ENCODE measurements around the gene KIAA0513.

KIAA0513 gene

DNA sequence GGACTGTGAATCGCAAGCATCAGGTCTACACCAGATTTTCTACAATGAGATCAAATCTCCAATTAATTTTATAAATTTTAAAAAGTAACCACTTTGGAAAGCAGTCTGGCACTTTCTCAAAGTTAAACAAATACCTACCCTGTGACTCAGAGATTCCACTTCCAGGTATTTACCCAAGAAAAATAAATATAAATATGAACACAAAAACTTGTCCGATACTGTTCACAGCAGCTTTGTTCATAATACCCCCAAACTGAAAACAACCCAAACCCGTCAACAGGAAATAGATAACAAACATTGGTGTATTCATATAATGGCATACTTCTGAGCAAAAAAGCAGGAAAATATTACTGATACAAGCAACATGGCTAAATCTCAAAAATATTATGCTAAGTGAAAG lies 28.4 kb upstream of the KIAA0513 start:
- H3K9me3 Mint-ChIP-seq: no peaks in the 10 kb centered on the region
- H3K27me3 Mint-ChIP-seq: no peaks in the 10 kb centered on the region
- peaks cover 55% of the 10 kb centered on the region for H3K4me1 Mint-ChIP-seq (ENCODE audit: low read depth)
- H3K4me3 Mint-ChIP-seq: no peak overlapping the region
- no peak for DNase-seq
- H3K36me3 Mint-ChIP-seq (ENCODE audit: low read depth): peaks cover 52% of the 10 kb centered on the region
- peak overlapping the region; percentile 31 for H3K27ac Mint-ChIP-seq

DNA sequence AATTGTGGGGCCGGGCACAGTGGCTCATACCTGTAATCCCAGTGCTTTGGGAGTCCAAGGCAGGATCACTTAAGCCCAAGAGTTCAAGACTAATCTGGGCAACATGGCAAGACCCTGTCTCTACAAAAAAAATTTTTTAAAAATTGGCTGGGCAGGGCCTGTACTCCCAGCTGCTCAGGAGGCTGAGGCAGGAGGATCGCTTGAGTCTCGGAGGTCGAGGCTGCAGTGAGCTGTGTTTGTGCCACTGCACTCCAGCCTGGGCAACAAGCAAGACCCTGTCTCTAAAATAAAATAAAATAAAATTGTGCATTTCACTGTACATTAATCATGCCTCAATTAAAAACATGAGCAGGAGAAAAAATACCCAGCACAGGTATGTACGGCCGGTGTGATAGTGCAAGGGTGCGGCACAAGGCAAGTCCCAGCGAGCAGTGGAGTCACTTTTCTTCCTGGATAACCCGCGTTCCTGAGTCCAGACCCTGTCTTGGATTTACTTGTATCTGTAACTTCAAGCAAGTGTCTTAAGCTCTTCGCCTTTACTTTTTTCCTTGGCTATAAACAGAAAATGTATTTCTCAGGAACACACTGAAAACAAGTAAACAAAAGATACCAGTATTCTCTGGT lies 27.6 kb upstream of the KIAA0513 start:
- H3K9me3 Mint-ChIP-seq: no peaks in the 10 kb centered on the region
- no peaks in the 10 kb centered on the region for H3K27me3 Mint-ChIP-seq
- H3K4me1 Mint-ChIP-seq (ENCODE audit: low read depth): peaks cover 58% of the 10 kb centered on the region
- H3K4me3 Mint-ChIP-seq: no peak overlapping the region
- no peak for DNase-seq
- peaks cover 48% of the 10 kb centered on the region for H3K36me3 Mint-ChIP-seq (ENCODE audit: low read depth)
- H3K27ac Mint-ChIP-seq: no peak overlapping the region

DNA sequence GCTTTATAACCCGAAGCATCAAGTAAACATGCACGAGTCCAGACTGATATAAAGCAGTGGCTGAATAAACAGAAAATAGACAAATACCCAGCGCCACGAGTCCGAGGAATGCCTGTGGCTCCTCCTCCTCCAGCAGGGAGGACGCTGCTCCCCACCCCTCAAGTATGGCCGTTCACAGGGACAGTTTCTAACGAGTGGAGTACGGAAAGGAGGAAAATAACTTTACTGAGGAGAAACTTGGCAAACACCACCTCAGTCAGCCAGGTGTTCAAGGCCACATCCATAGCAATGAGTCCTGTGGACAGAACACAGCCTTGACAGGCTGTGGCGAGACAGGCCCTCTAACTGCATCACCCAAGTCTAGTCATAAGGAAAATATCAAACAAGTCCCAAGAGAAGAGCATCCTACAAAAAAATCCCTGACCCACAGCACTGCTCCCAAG lies 25.5 kb upstream of the KIAA0513 start:
- Mint-ChIP-seq H3K27me3 (no peaks in the 10 kb centered on the region), H3K36me3 (ENCODE audit: low read depth) (peaks cover 44% of the 10 kb centered on the region), H3K27ac (peak overlapping the region; percentile 63), H3K4me1 (ENCODE audit: low read depth) (peaks cover 53% of the 10 kb centered on the region), H3K9me3 (no peaks in the 10 kb centered on the region), H3K4me3 (no peak overlapping the region)
- DNase-seq: no peak

DNA sequence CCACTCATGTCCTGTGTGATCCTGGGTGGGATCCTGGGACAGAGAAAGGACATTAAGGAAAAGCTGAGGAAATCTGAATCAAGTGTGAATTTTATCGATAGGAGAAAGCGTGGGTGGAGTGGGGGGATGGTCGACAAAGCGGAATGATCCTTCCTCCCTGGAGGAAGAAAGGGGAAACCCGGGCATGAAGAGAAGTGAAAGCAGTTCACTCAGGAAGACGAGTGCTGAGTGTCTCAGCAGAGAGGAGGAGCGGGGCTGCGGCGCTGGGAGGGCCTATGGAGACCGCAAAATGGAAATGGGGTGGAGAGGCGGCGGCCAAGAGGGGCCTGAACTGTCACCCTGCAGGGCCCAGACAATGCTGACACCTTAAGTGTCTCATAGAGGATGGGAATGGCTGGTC lies 25.0 kb upstream of the KIAA0513 start:
- DNase-seq: no peak
- peaks cover 57% of the 10 kb centered on the region for H3K4me1 Mint-ChIP-seq (ENCODE audit: low read depth)
- no peaks in the 10 kb centered on the region for H3K27me3 Mint-ChIP-seq
- peaks cover 45% of the 10 kb centered on the region for H3K36me3 Mint-ChIP-seq (ENCODE audit: low read depth)
- peak overlapping the region; percentile 63 for H3K27ac Mint-ChIP-seq
- no peaks in the 10 kb centered on the region for H3K9me3 Mint-ChIP-seq
- H3K4me3 Mint-ChIP-seq: no peak overlapping the region

DNA sequence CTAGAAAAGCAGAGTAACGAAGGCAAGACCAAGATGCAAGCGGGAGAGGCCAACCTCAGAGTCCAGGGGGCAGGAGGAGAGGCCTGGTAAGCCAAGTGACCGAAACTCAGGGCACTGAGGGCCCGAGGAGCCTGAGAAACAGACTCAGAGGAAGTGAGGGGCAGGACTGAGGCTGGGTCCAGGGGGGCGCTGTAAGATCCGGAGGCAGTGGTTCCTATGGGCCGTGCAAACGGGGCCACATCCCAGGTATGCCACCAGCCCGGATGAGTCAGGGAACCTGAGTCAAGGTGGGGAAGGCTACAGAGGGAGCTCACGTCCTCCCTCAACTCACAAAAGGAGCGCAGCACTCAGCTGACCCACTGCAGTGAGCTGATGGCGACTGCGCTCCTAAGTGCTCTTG lies 24.5 kb upstream of the KIAA0513 start:
- Mint-ChIP-seq H3K36me3 (ENCODE audit: low read depth) (peaks cover 46% of the 10 kb centered on the region), H3K27ac (peak overlapping the region; percentile 63), H3K4me1 (ENCODE audit: low read depth) (peaks cover 61% of the 10 kb centered on the region), H3K9me3 (no peaks in the 10 kb centered on the region), H3K4me3 (no peak overlapping the region), H3K27me3 (no peaks in the 10 kb centered on the region)
- no peak for DNase-seq

DNA sequence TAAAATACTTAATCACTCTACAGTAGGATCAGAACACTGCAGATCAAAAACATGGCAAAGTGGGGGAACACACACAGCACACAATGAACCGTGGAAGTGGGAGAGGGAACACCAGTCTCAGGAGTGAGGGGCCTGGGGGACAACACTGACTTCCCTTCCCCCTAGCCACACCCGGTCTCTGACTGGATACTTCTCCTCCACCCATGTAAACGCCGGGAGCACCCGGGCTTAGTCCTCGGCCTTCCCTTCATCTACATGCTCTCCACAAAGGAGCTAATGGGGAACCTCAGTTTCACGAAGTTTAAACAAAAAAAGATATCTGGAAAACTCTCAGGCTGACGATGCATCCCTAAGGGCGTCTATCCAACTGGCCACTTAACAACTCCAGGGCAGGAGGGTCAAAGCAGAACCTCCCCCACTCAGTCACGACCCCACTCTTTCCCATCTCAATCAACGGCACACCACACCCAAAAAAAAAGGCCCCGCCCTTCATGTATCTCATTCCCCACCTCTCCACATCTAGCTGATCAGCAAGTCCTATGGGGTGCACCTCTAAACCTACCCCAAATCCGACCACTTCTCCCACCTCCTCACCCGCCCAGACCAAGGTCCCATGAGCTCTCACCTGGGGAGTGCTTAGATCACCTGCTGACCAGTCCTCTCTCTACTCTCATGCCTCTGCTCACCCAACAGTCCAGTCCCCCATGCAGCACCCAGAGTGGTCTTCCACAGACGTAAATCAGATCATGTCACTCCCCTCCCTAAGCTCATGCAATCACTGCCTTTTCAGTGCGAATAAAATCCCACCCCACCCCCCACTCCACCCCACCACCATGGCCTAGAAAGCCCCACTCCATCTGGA lies 23.6 kb upstream of the KIAA0513 start:
- Mint-ChIP-seq H3K36me3 (ENCODE audit: low read depth) (peaks cover 50% of the 10 kb centered on the region), H3K9me3 (no peaks in the 10 kb centered on the region), H3K4me3 (no peak overlapping the region), H3K27ac (peak overlapping the region; percentile 48), H3K27me3 (no peaks in the 10 kb centered on the region), H3K4me1 (ENCODE audit: low read depth) (peaks cover 65% of the 10 kb centered on the region)
- DNase-seq: no peak

DNA sequence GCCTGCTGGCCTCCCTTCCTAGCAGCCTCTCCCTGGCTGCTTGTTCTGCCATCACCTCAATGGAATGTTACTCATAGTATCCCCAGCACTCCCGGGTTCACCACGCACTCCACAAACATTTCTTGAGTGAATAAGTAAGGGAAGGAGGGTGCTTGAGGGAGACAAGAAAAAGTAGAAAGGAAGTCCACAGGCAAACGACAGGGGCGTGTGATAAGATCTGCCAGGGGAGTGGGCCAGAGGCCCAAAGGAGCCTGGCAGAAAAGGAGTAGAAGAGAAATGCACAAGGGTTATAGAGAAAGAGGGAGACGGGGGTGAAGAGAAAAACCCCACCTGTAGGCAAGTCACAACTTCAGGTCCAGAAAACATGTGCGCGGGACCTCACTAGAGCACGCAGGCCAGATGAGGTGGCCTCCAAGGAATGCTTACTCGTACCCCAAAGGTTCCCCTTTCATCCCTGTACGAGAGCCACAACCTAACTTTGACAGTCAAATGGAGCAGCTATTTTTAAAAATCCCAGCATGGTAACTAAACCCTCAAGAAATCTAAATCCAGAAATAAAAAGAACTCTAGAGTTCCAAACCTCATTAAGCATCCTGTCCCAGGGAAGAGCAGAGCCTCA lies 22.9 kb upstream of the KIAA0513 start:
- peaks cover 50% of the 10 kb centered on the region for H3K36me3 Mint-ChIP-seq (ENCODE audit: low read depth)
- no peak for DNase-seq
- no peaks in the 10 kb centered on the region for H3K9me3 Mint-ChIP-seq
- H3K4me1 Mint-ChIP-seq (ENCODE audit: low read depth): peaks cover 67% of the 10 kb centered on the region
- H3K4me3 Mint-ChIP-seq: no peak overlapping the region
- H3K27me3 Mint-ChIP-seq: no peaks in the 10 kb centered on the region
- H3K27ac Mint-ChIP-seq: peak overlapping the region; percentile 50

DNA sequence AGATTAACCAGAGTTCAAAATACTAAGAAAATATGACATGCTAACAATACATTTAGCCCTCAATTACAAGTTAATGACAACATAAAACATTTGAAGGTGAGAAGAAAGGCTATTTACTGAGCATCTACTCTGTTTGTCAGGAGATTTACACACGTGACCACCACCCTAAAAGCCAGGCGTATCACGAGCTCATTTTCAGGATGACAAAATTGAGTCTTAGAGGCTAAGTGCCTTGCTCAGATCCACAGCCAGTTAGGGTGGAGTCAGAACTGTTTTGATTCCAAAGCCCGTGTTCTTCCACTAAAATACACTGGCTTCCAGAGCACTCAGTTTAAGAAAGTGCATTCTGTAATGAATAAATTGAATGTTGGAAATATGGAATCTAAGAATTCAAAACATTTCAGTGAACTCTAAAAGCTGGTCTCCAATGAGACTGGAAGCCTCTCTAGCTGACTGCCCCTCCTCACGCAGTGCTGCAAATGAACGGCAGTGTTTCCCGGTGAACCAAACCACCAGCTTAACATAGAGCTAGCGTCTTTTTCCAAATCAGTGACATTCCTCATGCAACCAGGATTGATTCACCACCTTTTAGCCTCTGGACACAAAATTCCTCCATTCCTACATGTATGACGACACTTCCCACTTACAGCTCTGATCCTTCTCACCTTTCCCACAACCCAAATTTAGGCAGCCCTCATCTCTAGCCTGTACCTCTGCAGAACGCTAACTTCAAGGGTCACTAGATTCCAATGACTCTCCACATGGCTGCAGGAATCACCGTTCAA lies 22.1 kb upstream of the KIAA0513 start:
- Mint-ChIP-seq H3K36me3 (ENCODE audit: low read depth) (peaks cover 48% of the 10 kb centered on the region), H3K27ac (peak overlapping the region; percentile 54), H3K4me1 (ENCODE audit: low read depth) (peaks cover 75% of the 10 kb centered on the region), H3K27me3 (no peaks in the 10 kb centered on the region), H3K9me3 (no peaks in the 10 kb centered on the region), H3K4me3 (no peak overlapping the region)
- no peak for DNase-seq

DNA sequence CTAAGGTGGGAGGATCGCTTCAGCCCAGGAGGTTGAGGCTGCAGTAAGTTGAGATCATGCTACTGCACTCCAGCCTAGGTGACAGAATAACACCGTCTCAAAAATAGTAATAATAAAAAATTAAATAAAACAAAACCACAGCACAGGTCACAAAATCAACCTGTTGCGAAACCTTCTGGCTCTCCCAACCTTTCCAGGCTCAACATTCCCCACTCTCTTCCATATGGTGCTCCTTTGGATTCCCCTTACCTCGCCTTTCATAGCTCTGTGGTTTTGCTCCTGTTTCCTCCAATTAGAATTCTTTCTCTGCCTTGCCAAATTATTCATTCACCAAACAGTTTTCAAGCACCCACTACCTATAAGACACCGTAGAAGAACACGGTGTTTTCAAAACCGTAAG lies 21.0 kb upstream of the KIAA0513 start:
- no peak for DNase-seq
- peaks cover 53% of the 10 kb centered on the region for H3K36me3 Mint-ChIP-seq (ENCODE audit: low read depth)
- H3K4me1 Mint-ChIP-seq (ENCODE audit: low read depth): peaks cover 72% of the 10 kb centered on the region
- no peaks in the 10 kb centered on the region for H3K27me3 Mint-ChIP-seq
- H3K9me3 Mint-ChIP-seq: no peaks in the 10 kb centered on the region
- H3K27ac Mint-ChIP-seq: peak overlapping the region; percentile 56
- no peak overlapping the region for H3K4me3 Mint-ChIP-seq

DNA sequence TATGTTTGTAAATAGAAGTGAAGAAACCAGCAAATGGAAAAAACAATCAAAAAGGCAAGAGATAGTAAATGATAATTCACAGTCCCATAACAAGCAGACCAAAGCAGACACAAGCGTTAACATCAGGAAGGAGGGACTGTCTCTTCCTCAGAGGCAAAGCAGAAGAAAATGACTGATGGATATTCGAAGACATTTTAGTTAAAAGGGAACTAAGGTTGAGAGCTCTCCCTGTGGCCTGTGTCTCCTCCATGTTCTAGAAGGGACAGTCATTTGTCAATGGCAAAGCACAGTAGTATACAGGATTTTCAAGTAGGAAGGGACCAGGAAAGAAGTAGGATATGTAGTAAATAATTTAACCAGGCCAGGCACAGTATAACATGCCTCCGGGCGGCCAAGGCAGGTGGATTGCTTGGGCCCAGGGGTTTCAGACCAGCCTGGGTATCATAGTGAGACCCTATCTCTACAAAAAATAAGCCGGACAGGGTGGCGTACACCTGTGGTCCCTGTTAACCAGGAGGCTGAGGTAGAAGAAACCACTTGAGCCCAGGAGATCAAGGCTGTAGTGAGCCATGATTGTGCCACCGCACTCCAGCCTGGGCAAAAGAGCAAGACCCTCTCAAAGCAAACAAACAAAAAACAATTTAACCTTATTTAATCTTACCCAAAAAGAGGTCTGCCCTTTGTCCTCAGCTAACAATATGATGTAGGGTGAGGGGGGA lies 19.9 kb upstream of the KIAA0513 start:
- no peak overlapping the region for H3K4me3 Mint-ChIP-seq

DNA sequence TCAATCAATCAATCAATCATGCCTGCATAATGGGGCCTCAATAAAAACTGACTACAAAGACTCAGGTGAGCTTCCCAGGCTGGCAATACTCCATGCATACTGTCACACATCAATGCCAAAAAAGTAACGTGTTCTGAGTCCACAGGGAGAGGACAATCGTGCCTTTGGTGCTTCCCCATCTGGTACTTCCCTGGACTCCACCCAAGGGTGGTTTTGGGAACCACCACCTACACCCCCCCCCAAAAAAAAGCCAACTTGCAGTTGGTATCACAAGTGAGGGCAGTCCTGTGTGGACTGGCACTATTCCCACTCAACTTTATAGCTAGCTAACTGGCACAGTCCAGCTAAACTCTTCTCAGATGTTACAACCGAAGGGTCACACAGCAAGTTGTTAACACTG lies 19.3 kb upstream of the KIAA0513 start:
- no peak overlapping the region for H3K4me3 Mint-ChIP-seq
- peak overlapping the region; percentile 29 for H3K27ac Mint-ChIP-seq
- H3K36me3 Mint-ChIP-seq (ENCODE audit: low read depth): peaks cover 43% of the 10 kb centered on the region
- H3K4me1 Mint-ChIP-seq (ENCODE audit: low read depth): peaks cover 62% of the 10 kb centered on the region
- H3K27me3 Mint-ChIP-seq: no peaks in the 10 kb centered on the region
- H3K9me3 Mint-ChIP-seq: no peaks in the 10 kb centered on the region
- DNase-seq: no peak

More for the DNA sequence above, 19.9 kb upstream of the KIAA0513 start:
- Mint-ChIP-seq H3K36me3 (ENCODE audit: low read depth) (peaks cover 47% of the 10 kb centered on the region), H3K4me1 (ENCODE audit: low read depth) (peaks cover 68% of the 10 kb centered on the region), H3K27ac (no peak overlapping the region), H3K9me3 (no peaks in the 10 kb centered on the region), H3K27me3 (no peaks in the 10 kb centered on the region)
- no peak for DNase-seq

DNA sequence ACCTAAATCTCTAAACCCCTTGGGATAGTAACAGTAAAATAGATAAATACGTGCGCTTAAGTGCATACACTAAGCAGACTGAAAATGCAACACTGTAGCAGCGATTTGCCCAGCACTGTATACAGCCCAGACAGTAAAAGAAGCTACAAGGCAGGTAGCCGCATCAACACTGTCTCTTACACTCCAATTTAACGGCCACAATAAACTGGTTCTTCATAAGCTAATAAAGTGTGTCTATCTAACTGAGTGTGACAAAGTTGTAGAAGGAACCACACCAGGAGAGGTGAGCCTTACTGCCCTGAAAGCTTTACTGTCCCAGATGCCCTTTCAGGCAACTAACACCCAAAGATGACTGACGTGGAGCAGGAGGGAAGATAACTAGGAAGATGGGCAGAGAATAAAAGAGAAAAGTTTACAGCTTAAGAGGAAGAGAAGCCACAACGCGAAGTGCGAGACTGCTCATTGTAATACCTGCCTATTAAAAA lies 17.1 kb upstream of the KIAA0513 start:
- Mint-ChIP-seq H3K27me3 (no peaks in the 10 kb centered on the region), H3K27ac (peak overlapping the region; percentile 91), H3K36me3 (ENCODE audit: low read depth) (peaks cover 36% of the 10 kb centered on the region), H3K9me3 (no peaks in the 10 kb centered on the region), H3K4me1 (ENCODE audit: low read depth) (peaks cover 43% of the 10 kb centered on the region), H3K4me3 (peak overlapping the region; percentile 97)
- no peak for DNase-seq

DNA sequence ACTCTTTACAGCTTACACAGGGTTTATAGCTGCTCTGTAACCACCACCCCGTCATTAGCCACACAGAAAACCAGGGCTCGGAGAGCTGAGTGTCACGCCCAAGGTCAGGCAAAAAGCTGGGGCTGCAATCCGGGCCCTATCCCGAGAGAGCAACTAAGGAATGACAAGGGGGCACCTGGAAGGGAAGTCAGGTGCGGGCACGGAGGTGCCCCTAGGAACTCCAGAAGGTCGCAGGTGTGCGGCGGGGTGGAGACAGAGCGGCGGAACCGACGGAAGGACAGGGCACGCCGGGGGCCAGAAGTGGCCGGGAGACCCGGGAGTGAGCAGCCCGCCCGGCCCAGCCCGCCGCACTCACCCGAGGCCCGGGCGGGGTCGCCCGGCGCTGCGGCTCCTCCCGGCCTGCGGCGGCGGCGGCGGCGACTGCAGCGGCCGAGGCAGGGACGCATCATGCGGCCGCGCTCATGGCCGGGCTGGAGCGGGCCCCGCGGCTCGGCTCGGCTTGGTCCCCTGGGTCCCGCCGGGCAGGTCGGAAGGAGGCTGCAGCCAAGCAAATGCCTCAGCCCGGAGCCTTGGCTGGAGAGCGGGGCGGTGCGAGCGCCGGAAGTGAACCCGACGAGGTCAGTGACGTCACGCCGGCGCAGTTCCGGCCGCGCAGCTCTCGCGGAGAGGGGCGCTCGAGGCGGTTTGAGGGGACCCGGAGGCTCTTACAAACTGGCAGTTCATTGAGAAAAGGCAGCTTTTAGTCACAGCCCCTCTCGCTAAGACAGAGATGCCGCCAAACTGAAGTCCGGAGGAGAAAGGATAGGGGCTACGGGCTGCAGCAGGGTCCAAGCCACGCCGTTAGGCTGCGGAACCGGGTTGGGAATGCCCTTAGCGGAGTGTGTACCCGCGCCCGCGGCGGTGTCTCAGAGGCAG lies 16.4 kb upstream of the KIAA0513 start, which contains the start of gene ZDHHC7:
TSS of gene ZDHHC7 (minus strand) at position 605 of the 915 bp plus-strand sequence. CDS start 20,917 bp downstream, outside the sequence.
- Mint-ChIP-seq H3K36me3 (ENCODE audit: low read depth) (peaks cover 31% of the 10 kb centered on the region), H3K27ac (peak within 1 kb of the TSS; percentile 98), H3K9me3 (no peaks in the 10 kb centered on the region), H3K4me1 (ENCODE audit: low read depth) (peaks cover 41% of the 10 kb centered on the region), H3K27me3 (no peaks in the 10 kb centered on the region), H3K4me3 (peak within 1 kb of the TSS; percentile 99)
- DNase-seq: peak; percentile 91

Data from activated T-cell treated with anti-CD3 and anti-CD28 coated beads, Interleukin-2, amount 50 U/mL, for 24 hours (primary cell).